ENCODE data around the gene PLOD3. TPM values are rescaled to one million over a fixed set of nuclear protein-coding genes. Genes with fewer than 3 reads are reported as not detected.
"Not testable (repeated sequence)": the region's sequence is repeated elsewhere in the genome, so short reads cannot be mapped to it uniquely, and the experiment has no call there.

The PLOD3 gene, protein sequence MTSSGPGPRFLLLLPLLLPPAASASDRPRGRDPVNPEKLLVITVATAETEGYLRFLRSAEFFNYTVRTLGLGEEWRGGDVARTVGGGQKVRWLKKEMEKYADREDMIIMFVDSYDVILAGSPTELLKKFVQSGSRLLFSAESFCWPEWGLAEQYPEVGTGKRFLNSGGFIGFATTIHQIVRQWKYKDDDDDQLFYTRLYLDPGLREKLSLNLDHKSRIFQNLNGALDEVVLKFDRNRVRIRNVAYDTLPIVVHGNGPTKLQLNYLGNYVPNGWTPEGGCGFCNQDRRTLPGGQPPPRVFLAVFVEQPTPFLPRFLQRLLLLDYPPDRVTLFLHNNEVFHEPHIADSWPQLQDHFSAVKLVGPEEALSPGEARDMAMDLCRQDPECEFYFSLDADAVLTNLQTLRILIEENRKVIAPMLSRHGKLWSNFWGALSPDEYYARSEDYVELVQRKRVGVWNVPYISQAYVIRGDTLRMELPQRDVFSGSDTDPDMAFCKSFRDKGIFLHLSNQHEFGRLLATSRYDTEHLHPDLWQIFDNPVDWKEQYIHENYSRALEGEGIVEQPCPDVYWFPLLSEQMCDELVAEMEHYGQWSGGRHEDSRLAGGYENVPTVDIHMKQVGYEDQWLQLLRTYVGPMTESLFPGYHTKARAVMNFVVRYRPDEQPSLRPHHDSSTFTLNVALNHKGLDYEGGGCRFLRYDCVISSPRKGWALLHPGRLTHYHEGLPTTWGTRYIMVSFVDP
- total RNA-seq = 78.8 TPM
- polyA plus RNA-seq (ENCODE audit: insufficient read depth, low read depth, low replicate concordance) = 53.5 TPM
- long read RNA-seq, donor 1, transcript PLOD3-201 (19 exons, 2,920 nt) = major isoform, 9 of 9 reads
- long read RNA-seq, donor 1, partial matches to known transcripts = 0 of 9 reads
- long read RNA-seq, donor 1, other reads (novel, unspliced or antisense) = 0 of 9 reads
- long read RNA-seq, donor 2, partial matches to known transcripts = 0 of 2 reads
- long read RNA-seq, donor 2, other reads (novel, unspliced or antisense) = 0 of 2 reads
- long read RNA-seq, donor 3, partial matches to known transcripts = 146 of 261 reads
- long read RNA-seq, donor 3, other reads (novel, unspliced or antisense) = 112 of 261 reads
- long read RNA-seq, donor 4, partial matches to known transcripts = 0 of 1 reads
- long read RNA-seq, donor 4, other reads (novel, unspliced or antisense) = 0 of 1 reads
- long read RNA-seq, donor 5 = 0 reads
- long read RNA-seq, donor 6, partial matches to known transcripts = 0 of 1 reads
- long read RNA-seq, donor 6, other reads (novel, unspliced or antisense) = 0 of 1 reads
- long read RNA-seq, donor 7, transcript PLOD3-201 (19 exons, 2,920 nt) = major isoform, 12 of 43 reads
- long read RNA-seq, donor 7, partial matches to known transcripts = 29 of 43 reads
- long read RNA-seq, donor 7, other reads (novel, unspliced or antisense) = 2 of 43 reads
- long read RNA-seq, donor 8, partial matches to known transcripts = 154 of 264 reads
- long read RNA-seq, donor 8, other reads (novel, unspliced or antisense) = 106 of 264 reads
- long read RNA-seq, donor 9, partial matches to known transcripts = 0 of 4 reads
- long read RNA-seq, donor 9, other reads (novel, unspliced or antisense) = 0 of 4 reads
- long read RNA-seq, donor 10, partial matches to known transcripts = 291 of 296 reads
- long read RNA-seq, donor 10, other reads (novel, unspliced or antisense) = 0 of 296 reads

DNA sequence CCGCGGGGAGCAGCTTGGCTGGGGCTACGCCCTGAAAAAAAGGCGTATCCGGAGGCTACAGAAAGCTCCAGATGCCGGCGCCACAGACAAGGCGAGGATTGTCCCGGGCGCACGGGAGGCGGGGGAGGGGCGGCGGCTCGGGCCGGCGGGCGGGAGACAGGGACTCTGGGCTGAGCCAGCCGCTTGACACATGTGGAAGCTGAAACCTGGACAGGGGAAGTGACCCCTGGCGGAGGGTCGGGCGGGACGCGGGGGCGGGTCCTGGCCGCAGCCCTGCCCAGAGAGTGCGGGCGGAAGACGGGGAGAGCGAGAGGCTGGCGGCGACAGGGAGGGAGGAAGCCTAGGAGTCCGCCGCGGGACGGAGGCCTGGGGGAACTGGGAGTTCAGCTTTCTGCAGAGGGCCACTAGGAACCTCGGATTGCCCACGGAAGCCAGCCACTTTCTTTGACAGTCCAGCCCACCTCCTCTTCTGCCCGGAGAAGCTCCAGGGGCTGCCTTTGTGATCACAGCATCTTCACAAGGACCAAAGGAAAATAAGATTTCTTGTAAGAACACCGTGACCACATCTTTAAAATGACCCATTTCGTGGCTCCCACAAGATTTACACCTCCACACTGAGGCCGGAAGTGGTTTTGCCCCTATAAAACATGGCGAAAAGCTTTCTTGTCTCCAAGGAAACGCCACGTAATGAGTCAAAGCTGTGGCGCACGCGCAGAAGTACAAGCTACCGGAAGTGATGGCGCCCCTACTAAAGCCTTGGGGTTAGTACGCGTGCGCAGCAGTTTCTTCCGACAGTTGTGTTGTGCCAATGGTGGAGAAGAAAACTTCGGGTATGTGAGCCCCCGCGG lies at the start of gene PLOD3, which contains the start of gene ZNHIT1:
PLOD3 (minus strand) TSS at position 194 of the 848 bp plus-strand sequence. CDS start 307 bp downstream, outside the sequence.
ZNHIT1 (plus strand) TSS at position 778 of the 848 bp plus-strand sequence; CDS start at position 809, 31 bp downstream.
- Histone ChIP-seq H3K4me1 (ENCODE audit: control insufficient read depth in 2 of 3, insufficient read depth in 2 of 3, low read depth in 1 of 3, low read length in 3 of 3) (peaks cover 0 to 23% (median 6%) of the 10 kb centered on the region in 3 donors), H3K36me3 (ENCODE audit: control insufficient read depth in 2 of 3, insufficient read depth in 3 of 3, low read length in 3 of 3) (no peaks in the 10 kb centered on the region), H3K4me3 (ENCODE audit: low read length in 3 of 3) (peak within 1 kb of the TSS; percentile 84 to 98 (median 98)), H3K27me3 (ENCODE audit: control insufficient read depth, insufficient read depth, low read length) (no peaks in the 10 kb centered on the region), H3K9ac (ENCODE audit: low read length in 3 of 3) (peak within 1 kb of the TSS; percentile 72 to 93 (median 89)), H3K9me3 (ENCODE audit: control insufficient read depth in 2 of 3, insufficient read depth in 1 of 3, low read length in 3 of 3) (no peaks in the 10 kb centered on the region), H3K27ac (ENCODE audit: low read depth in 2 of 2, low read length in 2 of 2) (peak within 1 kb of the TSS; percentile 97 to 99)
- FAIRE-seq (peak; percentile 90), DNase-seq (peak; percentile 97 to 100 (median 98))
- TF ChIP-seq, protein P1, sequence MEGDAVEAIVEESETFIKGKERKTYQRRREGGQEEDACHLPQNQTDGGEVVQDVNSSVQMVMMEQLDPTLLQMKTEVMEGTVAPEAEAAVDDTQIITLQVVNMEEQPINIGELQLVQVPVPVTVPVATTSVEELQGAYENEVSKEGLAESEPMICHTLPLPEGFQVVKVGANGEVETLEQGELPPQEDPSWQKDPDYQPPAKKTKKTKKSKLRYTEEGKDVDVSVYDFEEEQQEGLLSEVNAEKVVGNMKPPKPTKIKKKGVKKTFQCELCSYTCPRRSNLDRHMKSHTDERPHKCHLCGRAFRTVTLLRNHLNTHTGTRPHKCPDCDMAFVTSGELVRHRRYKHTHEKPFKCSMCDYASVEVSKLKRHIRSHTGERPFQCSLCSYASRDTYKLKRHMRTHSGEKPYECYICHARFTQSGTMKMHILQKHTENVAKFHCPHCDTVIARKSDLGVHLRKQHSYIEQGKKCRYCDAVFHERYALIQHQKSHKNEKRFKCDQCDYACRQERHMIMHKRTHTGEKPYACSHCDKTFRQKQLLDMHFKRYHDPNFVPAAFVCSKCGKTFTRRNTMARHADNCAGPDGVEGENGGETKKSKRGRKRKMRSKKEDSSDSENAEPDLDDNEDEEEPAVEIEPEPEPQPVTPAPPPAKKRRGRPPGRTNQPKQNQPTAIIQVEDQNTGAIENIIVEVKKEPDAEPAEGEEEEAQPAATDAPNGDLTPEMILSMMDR (IDR thresholded peaks at IDR 0.05; ENCODE audit: borderline replicate concordance, extremely low read depth, insufficient read depth) = no peak
- intact Hi-C loops (cut with DNase I) = no loop called here

DNA sequence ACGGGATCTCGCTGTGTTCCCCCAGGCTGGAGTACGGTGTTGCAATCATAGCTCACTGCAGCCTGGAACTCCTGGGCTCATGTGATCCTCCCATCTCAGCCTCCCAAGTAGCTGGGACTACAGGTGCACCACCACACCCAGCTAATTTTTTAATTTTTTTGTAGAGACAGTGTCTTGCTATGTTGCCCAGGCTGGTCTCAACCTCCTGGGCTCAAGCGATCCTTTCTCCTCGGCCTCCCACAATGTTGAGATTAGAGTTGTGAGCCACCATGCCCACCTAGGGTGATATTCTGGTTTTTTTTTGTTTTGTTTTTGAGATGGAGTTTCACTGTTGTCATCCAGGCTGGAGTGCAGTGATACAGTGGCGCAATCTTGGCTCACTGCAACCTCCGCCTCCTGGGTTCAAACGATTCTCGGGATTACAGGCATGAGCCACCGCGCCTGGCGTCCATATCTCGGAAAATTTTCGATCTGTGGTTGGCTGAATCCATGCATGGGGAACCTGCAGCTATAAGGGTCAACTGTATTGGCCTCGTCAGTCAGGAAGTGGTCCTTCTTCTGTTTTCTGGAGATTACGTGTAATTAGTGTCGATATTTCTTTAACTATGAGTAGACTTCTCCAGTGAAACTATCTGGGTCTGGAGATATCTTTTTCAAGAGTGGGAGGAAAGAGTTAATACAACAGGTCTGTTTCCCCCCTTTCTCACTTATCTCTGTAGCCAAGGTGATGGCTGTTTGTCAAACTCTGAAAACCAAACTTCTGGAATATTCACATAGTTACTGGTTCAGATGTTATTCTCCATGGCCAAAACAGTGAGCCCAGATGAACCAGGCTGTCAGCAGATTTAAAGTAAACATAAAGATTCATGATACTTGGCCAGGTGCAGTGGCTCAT lies 48.5 kb upstream of the PLOD3 start:
- no peak overlapping the region for H3K27ac ChIP-seq (ENCODE audit: low read depth in 2 of 2, low read length in 2 of 2)
- no peaks in the 10 kb centered on the region for H3K4me1 ChIP-seq (ENCODE audit: control insufficient read depth in 2 of 3, insufficient read depth in 2 of 3, low read depth in 1 of 3, low read length in 3 of 3)
- no peak overlapping the region for H3K4me3 ChIP-seq (ENCODE audit: low read length in 3 of 3)
- FAIRE-seq = no peak
- H3K36me3 ChIP-seq (ENCODE audit: control insufficient read depth in 2 of 3, insufficient read depth in 3 of 3, low read length in 3 of 3) = no peaks in the 10 kb centered on the region
- H3K27me3 ChIP-seq (ENCODE audit: control insufficient read depth, insufficient read depth, low read length) = no peaks in the 10 kb centered on the region
- TF ChIP-seq, protein P1 (IDR thresholded peaks at IDR 0.05; ENCODE audit: borderline replicate concordance, extremely low read depth, insufficient read depth) = no peak
- H3K9ac ChIP-seq (ENCODE audit: low read length in 3 of 3) = no peak overlapping the region
- H3K9me3 ChIP-seq (ENCODE audit: control insufficient read depth in 2 of 3, insufficient read depth in 1 of 3, low read length in 3 of 3) = no peaks in the 10 kb centered on the region
- DNase-seq = no peak
- intact Hi-C loops (cut with DNase I) = no loop called here

DNA sequence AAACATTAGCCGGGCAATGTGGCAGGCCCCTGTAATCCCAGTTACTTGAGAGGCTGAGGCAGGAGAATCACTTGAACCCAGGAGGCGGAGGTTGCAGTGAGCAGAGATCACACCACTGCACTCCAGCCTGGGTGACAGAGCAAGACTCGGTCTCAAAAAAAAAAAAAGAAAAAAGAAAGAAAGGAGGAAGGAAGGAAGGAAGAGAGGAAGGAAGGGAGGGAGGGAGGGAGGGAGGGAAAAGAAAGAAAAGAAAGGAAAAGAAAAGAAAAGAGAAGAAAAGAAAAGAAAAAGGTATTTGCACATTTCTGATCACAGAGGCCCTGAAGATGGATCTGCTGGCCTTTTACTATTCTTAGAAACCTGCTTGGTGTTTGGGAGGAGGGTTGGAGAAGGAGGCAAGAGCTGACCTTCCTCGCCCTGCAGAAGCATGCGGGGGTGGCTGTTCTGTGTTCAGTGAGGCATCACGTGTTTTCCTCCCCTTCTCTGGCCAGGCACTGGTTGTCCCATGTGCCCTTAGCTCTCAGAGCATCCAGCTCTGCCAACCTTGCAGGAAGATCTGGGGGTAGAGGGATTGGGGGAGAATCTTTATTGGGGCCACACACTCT lies 46.8 kb upstream of the PLOD3 start:
- H3K4me1 ChIP-seq (ENCODE audit: control insufficient read depth in 2 of 3, insufficient read depth in 2 of 3, low read depth in 1 of 3, low read length in 3 of 3); H3K36me3 ChIP-seq (ENCODE audit: control insufficient read depth in 2 of 3, insufficient read depth in 3 of 3, low read length in 3 of 3); H3K4me3 ChIP-seq (ENCODE audit: low read length in 3 of 3); H3K27ac ChIP-seq (ENCODE audit: low read depth in 2 of 2, low read length in 2 of 2); FAIRE-seq; H3K9ac ChIP-seq (ENCODE audit: low read length in 3 of 3); H3K9me3 ChIP-seq (ENCODE audit: control insufficient read depth in 2 of 3, insufficient read depth in 1 of 3, low read length in 3 of 3); H3K27me3 ChIP-seq (ENCODE audit: control insufficient read depth, insufficient read depth, low read length); intact Hi-C loops (cut with DNase I): not testable (repeated sequence)
- peak in 4 of 5 donors; percentile 82 to 90 (median 86) for DNase-seq
